NCI-H82 treated with DMSO at 0.1 percent for 48 hours (cell line): Measurements from ENCODE around the gene MCM7.

Experiments
- DNase-seq: peaks from one replicate; lab custom pipeline; 2025; ENCODE audit not compliant: unreplicated experiment; lab: John Stamatoyannopoulos, UW

MCM7 gene

DNA sequence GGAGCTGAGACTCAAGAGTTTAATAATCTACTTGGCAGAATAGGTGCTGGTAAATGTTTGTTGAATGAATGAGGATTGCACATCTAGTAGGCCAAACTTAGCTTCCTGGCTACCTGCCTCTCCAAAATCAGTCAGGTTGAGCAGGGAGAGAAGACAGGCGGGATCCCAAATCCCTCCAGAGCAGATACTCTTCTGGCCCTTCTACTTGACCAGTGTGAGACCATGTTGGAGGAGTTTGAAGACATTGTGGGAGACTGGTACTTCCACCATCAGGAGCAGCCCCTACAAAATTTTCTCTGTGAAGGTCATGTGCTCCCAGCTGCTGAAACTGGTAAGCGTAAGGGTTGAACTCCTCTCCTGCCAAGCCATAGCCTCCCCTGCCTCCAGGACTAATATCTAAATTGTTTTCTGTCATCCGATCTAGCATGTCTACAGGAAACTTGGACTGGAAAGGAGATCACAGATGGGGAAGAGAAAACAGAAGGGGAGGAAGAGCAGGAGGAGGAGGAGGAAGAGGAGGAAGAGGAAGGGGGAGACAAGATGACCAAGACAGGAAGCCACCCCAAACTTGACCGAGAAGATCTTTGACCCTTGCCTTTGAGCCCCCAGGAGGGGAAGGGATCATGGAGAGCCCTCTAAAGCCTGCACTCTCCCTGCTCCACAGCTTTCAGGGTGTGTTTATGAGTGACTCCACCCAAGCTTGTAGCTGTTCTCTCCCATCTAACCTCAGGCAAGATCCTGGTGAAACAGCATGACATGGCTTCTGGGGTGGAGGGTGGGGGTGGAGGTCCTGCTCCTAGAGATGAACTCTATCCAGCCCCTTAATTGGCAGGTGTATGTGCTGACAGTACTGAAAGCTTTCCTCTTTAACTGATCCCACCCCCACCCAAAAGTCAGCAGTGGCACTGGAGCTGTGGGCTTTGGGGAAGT lies 23.4 kb upstream of the MCM7 start:
- DNase-seq, result no peak

DNA sequence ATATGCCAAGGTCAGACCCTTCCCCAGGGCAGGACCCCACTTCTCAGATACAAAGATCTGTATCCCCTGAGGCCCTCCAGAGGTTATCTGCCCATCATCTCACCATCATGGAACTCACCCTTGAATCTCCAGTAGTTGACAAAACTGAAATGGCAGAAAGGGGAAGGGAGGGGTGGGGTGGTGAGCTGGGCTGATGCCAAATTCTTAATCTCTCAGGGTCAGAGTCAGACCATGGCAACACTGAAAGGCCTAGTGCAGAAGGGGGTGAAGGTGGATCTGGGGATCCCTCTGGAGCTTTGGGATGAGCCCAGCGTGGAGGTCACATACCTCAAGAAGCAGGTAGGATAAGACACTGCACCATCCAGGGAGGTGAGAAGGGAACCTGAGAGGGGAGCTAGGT lies 21.4 kb upstream of the MCM7 start:
- no peak for DNase-seq

DNA sequence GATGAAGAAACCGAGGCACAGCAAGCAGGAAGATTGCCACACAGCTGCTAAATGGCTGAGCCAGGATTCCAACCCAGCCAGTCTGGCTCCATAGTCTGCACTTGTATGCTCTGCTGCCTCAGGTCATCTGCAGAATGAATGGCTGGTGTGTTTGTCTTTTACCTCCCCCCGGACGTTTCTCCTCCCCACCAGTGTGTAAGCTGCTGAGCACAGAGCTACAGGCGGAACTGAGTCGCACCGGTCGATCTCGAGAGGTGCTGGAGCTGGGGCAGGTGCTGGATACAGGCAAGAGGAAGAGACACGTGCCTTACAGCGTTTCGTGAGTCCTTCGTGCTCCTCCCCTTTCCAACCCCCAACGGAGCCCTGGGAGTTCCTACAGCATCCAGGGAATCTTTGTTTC lies 20.9 kb upstream of the MCM7 start:
- no peak for DNase-seq

DNA sequence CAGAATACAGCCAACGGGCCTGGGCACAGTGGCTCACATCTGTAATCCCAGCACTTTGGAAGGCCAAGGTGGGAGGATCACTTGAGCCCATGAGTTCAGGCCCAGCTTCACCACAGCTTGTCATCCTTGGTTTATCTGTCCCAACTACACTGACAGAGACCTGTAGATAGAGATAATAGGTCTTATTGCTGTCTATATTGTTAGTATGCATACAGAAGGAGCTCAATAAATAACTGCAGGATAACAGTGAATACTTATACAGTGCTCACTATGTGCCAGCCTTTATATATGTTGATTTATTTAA lies 19.5 kb upstream of the MCM7 start:
- no peak for DNase-seq

DNA sequence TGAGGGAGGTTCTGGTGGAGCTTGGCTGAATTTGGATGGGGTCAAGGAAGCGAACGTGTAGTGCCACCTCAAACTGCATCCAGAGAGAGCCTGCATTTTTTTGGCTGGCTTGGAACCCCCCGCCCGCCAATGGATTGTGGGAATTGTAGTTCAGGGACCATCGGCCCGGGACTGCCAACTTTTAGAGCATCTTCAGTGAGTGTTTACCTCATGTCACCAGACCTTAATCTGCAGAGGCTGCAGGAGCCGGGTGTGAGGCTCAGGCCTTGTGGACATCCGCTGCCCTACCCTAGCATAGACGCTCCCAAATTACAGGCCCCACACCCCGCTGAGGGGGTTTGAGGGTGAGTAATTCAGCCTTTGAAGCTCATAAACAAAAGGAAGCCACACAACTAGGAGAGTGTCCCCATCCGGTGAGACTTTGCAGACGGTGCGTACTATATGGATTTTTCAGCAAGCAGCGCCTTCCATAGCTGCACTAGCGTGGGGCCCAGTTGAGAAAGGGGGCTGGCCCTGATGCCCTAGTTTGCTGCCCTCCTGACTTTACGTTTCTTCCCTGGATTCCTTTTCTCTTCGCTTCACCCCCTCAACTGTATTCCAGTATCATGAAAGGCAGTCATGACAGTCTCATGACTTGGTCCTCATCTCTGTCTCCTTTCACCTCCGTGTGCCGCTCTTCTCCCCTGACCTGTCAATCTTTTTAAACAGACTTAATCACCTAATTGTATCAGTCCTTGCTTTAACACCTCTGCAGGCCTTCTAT lies 19.0 kb upstream of the MCM7 start:
- peak; percentile 28 for DNase-seq

DNA sequence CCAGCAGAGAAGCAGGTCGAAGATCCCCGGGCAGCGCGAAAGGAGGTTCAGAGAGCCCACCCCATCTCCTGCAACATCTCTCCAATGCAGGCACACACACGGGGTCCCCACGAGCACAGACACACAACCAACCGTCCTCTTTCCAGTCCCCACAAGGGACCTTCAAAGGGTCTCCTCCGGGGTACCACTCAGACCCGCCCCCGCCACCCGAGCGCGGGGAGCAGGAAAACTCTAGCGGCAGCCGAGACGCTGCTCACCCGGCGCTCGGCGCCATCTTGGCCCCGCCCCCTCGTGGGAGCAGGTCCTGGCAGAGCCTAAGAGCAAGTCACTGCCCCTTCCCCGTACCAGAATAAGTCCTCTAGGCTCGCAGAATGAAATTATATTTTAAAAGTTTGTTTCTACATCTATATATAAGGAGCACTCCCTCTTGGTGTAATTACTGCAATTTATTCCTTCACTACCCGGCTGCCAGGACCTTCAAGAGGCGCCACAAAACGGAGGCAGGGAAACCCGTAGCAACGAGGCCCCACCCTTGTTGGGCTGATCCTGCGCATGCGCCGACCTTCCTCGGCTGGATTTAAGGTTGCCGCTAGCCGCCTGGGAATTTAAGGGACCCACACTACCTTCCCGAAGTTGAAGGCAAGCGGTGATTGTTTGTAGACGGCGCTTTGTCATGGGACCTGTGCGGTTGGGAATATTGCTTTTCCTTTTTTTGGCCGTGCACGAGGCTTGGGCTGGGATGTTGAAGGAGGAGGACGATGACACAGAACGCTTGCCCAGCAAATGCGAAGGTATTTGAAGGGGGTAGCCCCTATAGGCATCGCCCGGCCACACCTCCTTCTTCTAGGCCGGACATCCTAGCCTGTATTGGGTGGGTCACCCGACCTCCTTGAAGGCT lies 18.1 kb upstream of the MCM7 start, which contains the start of the genes CNPY4 and TAF6:
Gene CNPY4, plus strand, starts transcription at position 563 of the 898 bp plus-strand sequence. Its CDS starts 111 bp downstream, at position 674.
Gene TAF6, minus strand, starts transcription at position 287 of the 898 bp plus-strand sequence. CDS start 5,149 bp downstream, outside the sequence.
- DNase-seq, result peak; percentile 87

DNA sequence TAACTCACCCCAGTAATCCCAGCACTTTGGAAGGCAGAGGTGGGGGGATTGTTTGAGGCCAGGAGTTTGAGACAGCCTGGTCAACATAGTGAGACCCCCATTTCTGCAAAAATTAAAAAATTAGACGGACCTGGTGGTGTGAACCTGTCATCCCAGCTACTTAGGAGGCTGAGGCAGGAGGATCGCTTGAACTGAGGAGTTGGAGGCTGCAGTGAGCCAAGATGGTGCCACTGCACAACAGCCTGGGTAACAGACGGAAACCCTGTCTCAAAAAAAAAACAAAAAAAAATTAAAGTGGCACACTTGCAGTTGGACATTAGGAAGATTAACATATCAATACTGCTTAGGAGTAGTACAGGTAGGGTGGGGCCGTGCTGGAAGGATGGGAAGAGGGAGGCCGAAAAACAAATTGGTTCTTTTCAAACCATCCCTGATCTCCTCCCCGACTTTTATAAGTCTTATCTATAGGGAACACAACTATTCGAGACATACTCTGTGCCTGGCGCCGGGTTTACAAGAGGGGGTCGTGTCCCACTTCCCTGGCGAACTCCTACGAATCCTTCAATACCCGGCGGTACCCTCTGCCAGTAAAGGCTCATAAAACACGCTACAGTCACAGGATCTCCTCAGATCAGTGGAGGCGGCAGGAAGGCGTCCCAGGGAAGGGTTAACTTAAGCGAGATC lies 17.3 kb upstream of the MCM7 start:
- DNase-seq, result no peak

DNA sequence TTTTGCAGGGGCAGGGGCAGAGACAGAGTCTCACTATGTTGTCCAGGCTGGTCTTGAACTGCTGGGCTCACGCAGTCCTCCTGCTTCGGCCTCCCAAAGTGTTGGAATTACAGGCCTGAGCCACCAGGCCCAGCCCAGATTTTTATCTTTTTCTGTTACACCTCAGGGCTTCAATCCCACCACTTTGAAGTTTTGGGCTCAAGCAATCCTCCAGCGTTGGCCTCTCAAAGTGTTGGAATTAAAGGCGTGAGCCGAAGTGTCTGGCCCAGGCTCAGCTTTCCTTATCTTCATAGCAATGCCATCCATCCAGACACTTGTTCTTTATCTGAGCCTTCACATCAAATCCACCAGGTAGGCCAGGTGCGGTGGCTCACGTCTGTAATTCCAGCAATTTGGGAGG lies 13.8 kb upstream of the MCM7 start:
- no peak for DNase-seq

DNA sequence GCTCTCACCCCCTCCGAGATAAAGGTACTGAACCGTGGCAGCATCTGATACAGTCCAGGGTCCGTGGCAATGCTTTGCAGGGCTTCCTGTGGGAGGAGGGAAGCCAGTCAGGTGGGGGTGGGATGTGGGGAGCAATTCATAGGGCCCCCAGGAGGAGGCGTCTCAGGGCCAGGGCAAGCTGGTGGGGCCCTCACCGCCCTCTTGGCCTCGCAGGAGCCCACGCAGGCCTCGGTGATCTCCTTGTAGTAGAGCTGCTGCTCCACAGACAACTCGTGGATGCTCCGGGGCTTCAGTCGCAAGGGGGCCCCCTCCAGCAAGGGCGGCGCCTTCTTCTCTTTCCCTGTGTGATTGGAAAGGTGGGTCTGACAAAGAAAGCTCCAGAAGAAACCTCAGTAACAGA lies 10.7 kb upstream of the MCM7 start:
- no peak for DNase-seq

DNA sequence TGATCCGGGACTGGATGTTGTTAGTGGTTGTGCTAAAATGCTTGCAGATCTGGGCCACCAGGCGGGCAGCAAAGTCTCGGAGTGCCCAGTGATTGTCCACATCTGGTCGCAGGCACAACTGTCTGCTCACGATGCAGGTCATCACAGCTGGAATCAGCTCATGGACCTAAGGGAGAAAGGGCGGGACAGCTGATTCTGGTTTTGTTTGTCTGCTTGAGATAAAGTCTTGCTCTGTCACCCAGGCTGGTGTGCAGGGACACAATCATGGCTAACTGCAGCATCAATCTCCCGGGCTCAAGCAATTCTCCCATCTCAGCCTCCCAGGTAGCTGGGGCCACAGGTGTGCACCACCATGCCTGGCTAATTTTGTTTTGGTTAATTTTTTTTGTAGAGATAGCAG lies 10.0 kb upstream of the MCM7 start:
- no peak for DNase-seq

DNA sequence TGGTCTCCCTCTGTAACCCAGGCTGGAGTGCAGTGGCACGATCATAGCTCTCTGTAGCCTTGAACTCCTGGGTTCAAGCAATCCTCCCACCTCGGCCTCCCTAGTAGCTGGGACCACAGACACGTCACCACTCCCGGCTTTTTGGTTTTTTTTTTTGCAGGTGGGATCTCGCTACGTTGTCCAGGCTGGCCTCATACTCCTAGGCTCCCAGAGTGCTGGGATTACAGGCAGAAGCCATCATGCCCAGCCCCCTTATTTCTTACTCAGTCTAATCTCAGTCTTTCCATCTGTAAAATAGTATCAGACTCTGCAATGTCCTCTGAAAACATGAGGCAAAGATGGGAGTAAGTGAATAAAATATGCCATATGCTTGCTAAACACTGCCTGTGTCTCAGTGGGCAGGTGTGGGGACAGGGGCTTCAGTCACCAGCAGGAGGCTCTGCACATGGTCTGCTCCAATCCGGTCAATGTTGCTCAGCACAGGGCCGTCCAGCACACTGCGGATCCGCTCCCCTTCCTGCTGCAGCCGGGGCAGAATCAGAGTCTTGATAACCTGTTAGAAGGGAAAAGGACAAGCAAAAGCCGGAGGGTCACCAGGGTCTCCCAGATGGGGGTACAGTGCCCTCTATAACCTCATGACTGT lies 8.4 kb upstream of the MCM7 start:
- DNase-seq, result no peak

DNA sequence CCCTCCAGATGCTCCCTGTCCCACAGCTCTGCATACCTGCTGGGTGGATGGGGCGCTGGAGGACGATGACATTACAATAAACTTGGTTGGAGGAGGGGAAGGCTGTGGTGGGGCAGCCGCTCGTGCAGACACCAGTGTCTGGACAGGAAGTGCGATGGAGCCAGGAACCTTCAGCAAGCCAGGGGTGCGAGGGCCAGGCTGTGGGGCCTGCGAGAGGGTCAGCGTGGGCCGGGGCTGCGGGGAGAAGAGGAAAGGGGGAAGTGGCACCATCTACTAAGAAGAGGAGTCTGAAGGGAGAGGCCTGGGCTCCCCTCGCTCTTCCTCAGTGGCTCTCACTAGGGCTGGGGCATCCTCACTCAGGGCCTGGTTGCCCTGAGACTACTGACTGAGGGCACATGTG lies 6.7 kb upstream of the MCM7 start:
- no peak for DNase-seq

DNA sequence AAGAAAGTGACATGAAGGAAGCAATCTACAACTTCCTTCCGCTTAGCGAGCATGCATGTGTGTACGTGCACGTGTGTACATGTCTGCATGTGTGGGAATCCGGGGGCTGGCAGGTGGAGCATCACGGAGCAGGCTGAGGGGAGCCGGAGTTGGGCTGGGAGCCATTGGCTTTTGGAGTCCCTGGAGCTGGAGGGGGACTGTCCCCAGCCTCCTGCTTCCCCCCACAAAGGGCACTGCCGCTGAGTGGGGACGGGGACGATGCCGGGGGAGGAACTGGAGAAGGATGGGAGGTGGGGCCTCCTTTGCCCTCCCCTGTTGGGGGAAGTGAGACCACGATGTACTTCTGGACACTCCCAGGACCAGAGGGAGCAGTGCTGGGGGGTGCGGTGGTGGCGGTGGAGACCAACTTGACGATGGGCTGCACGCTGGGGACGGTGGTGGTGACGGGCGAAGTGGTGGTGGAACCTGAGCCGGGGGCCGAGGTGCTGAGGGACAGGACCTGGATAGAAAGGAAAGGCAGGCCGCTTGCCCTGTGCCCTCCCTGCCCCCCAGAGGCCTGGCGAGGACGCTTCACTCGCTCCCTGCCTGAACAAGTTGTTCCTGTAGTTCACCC lies 6.0 kb upstream of the MCM7 start:
- no peak for DNase-seq

DNA sequence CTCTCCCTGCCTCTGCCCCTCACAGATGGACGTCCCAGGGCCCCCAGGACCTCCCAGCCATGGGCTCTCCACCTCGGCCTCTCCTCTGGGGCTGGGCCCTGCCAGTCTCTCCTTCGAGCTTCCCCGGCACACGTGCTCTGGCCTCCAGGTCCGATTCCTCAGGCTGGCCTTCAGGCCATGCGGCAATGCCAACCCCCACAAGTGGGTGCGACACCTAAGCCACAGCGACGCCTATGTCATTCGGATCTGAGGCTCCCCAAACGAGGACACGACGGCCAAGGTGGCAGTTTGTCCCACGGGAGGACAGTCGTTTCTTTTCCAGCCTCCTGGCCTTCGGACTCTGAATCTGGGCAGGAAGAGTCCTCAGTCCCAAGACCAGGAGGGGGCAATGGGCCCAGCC lies 5.4 kb upstream of the MCM7 start:
- DNase-seq, result no peak

DNA sequence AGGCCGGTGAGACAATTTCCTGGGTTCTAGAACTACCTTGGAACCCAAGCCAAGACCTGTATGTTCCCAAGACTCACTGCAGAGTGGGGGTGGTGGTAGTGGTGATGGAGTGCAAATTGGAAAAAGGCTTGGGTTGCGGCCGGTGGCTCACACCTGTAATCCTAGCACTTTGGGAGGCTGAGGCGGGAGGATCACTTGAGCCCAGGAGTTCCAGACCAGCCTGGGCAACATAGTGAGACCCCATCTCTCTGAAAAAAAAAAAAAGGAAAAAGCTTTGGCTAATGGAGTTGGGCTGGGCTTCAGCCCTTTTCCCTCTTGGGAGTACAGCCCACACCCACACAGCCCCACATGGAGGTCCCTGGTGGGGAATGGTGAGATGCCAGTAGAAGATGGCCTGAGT lies 4.3 kb upstream of the MCM7 start:
- no peak for DNase-seq

DNA sequence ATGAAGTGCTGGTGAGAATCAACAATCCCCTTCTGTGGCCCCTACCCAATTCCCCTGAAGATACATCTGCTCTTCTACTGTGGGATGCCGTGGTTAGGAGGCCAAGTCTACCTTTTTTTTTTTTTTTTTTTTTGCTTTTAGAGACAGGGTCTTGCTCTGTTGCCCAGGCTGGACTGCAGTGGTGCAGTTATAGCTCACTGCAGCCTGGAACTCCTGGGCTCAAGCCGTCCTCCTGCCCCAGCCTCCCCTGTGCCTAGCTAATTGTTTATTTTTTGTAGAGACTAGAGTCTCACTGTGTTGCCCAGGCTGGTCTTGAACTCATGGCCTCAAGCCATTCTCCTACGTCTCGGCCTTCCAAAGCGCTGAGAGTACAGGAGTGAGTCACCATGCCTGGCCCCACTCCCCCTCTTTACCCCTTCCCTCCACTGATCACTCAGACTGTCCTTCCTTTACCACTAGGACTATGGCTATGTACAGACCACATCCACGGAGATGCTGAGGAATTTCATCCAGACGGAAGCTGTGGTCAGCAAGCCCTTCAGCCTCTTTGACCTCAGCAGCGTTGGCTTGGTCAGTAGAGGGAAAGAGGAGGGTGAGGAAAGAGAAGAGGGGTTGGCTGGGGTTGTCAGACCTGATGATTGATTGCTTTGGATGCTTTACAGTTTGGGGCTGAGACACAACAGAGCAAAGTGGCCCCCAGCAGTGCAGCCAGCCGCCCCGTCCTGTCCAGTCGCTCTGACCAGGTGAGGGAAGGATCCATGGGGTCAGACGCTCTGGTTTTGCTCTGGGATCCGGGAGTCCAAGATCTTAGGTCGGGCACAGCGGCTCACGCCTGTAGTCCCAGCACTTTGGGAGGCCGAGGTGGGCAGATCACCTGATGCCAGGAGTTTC lies 2.0 kb upstream of the MCM7 start:
- DNase-seq, result no peak

DNA sequence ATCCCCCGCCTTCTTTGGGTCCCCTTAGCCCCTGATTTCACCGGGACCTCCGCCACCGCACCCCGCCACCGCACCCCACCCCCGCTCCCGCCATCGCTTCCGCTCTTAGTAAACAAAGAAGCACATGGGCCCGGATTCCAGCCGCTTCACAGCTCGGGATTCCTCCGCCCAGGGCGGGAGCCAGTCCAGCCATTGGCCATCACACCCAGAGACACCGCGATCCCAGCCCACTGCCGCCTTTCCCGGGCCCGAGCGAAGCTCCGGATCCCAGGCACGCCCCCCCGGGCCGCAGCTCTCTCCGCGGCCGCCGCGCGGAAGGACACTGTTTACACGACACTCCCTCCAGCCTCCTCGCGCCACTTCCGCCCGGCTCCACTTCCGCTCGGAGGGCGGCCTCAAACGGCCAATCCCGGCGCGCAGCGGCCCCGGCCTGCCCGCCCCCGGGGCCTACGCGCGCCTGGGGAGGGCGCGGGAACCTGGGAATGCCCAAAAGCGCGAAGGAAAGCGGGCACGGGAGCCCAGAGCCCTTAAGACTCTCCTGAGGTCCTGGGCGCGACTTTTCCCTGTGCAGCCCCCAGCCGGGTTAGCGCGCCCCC lies 679 bp downstream of the MCM7 start:
- peak; percentile 63 for DNase-seq

DNA sequence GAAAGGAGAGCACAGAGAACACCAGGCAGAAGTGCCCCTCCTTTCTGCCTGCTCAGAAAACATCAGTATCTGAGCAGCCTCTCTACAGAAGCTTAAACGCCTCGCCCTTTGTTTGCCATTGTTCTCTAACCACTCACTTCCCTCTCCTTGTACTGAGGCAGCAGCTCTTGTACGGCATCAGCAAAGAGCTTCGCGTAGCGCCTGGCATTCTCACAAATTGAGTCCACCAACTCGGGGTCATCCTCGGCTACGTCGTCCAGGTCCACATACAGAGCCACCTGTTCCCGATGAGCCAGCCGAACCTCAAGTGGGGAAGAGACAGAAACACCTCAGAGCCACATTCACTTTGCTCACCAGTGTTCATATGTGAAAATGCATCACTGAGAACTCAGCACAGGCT lies 1.7 kb downstream of the MCM7 start:
- DNase-seq, result no peak
